Measurements from ENCODE around the gene SCFD2. TPM values are rescaled to one million over a fixed set of nuclear protein-coding genes. Genes with fewer than 3 reads are reported as not detected.

The SCFD2 gene
- total and polyA plus RNA-seq, 2 donors (not counting 3 experiments of a cell fraction or from before 2014, with no cell fraction given) = 12.3 to 22.8 TPM

DNA sequence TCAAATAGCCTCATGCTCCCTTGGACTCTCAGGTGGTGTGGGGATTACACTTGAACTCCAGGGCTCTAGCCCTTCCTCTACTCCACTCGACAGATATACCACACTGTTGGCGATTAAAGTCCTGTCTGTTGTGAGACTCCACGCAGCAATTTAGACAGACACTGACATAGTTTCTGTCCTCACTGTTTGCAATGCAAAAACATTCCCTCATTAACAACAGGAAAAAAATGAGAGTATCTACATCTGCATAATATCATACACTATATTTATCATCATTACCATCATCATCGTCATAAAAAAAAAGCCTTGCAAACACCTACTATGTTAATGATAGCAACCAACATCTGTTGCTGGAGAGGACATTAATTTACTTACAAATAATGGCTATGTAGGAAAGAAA is 371.3 kb downstream of the SCFD2 start:
- no peaks in the 10 kb centered on the region for H3K79me2 ChIP-seq (ENCODE audit: control insufficient read depth, insufficient read depth, low read length)
- DNase-seq (ENCODE audit: low read depth, low spot score) (no peak), FAIRE-seq (no peak)
- no peak overlapping the region for H3K4me2 ChIP-seq (ENCODE audit: insufficient read depth, low read length)
- TF ChIP-seq EZH2 (IDR thresholded peaks at IDR 0.05; ENCODE audit: borderline replicate concordance, low read depth, low read length, severe bottlenecking) (no peak), GATA2 (IDR thresholded peaks at IDR 0.05; ENCODE audit: insufficient read depth, insufficient read length, low read depth, low read length) (no peak), MYC (IDR thresholded peaks at IDR 0.05; ENCODE audit: low read depth, low read length) (no peak), POLR2AphosphoS5 (IDR thresholded peaks at IDR 0.05; ENCODE audit: insufficient read depth, low read depth, low read length) (no peak), FOS (IDR thresholded peaks at IDR 0.05; ENCODE audit: borderline replicate concordance, insufficient read depth, low read length) (no peak), JUN (IDR thresholded peaks at IDR 0.05; ENCODE audit: borderline replicate concordance, insufficient read depth, insufficient read length, low read depth) (no peak), POLR2A (IDR thresholded peaks at IDR 0.05; ENCODE audit: low read depth, low read length) (no peak)
- TF ChIP-seq, protein P1, sequence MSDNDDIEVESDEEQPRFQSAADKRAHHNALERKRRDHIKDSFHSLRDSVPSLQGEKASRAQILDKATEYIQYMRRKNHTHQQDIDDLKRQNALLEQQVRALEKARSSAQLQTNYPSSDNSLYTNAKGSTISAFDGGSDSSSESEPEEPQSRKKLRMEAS (IDR thresholded peaks at IDR 0.05; ENCODE audit: insufficient read depth, insufficient read length) = no peak
- TF ChIP-seq, protein P2, sequence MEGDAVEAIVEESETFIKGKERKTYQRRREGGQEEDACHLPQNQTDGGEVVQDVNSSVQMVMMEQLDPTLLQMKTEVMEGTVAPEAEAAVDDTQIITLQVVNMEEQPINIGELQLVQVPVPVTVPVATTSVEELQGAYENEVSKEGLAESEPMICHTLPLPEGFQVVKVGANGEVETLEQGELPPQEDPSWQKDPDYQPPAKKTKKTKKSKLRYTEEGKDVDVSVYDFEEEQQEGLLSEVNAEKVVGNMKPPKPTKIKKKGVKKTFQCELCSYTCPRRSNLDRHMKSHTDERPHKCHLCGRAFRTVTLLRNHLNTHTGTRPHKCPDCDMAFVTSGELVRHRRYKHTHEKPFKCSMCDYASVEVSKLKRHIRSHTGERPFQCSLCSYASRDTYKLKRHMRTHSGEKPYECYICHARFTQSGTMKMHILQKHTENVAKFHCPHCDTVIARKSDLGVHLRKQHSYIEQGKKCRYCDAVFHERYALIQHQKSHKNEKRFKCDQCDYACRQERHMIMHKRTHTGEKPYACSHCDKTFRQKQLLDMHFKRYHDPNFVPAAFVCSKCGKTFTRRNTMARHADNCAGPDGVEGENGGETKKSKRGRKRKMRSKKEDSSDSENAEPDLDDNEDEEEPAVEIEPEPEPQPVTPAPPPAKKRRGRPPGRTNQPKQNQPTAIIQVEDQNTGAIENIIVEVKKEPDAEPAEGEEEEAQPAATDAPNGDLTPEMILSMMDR (IDR thresholded peaks at IDR 0.05; ENCODE audit: extremely low read depth in 1 of 2, insufficient read depth in 1 of 2, low read depth in 1 of 2, low read length in 2 of 2) = no peak
- no peak overlapping the region for H2AFZ ChIP-seq (ENCODE audit: low read depth, low read length)
- peaks cover 11% of the 10 kb centered on the region for H3K4me1 ChIP-seq (ENCODE audit: control insufficient read depth, extremely low read depth, insufficient read depth, low read length)
- no peaks in the 10 kb centered on the region for H3K9me3 ChIP-seq (replicated peaks; ENCODE audit: control insufficient read depth, insufficient read depth, low read length)
- H3K9ac ChIP-seq (replicated peaks; ENCODE audit: extremely low read depth, insufficient read depth, low read length) = no peak overlapping the region
- POLR2A ChIA-PET = no interaction called here
- H4K20me1 ChIP-seq (replicated peaks; ENCODE audit: control insufficient read depth, extremely low read depth, insufficient read depth, low read length) = no peaks in the 10 kb centered on the region
- CTCF ChIA-PET = interaction anchor here (3.3 kb wide), 1 partner anchor 1239 kb away, joined by 26 read pairs; no protein-coding TSS in a partner anchor
- BruUV-seq (replicated peaks) = no TSS peak
- intact Hi-C loops (cut with micrococcal nuclease) (no loop called here), dilution Hi-C loops (cut with MboI; ENCODE audit: extremely low pct_ligation_motif_present, low sequenced_read_pairs) (no loop called here)
- no peaks in the 10 kb centered on the region for H3K9me1 ChIP-seq (replicated peaks; ENCODE audit: control insufficient read depth, extremely low read depth, insufficient read depth, low read length)
- H3K27me3 ChIP-seq (ENCODE audit: control insufficient read depth in 2 of 2, insufficient read depth in 2 of 2, low read length in 2 of 2) = no peaks in the 10 kb centered on the region
- no peaks in the 10 kb centered on the region for H3K36me3 ChIP-seq (ENCODE audit: control insufficient read depth in 2 of 2, extremely low read depth in 1 of 2, insufficient read depth in 2 of 2, low read length in 2 of 2)
- H3K4me3 ChIP-seq (replicated peaks in 1 of 3; ENCODE audit: insufficient read depth in 1 of 3, low read depth in 1 of 3, low read length in 3 of 3) = no peak overlapping the region
- no peak overlapping the region for H3K27ac ChIP-seq (ENCODE audit: insufficient read depth, low read depth, low read length)
